HG02840 (cell line): Measurements from ENCODE around the gene SEC16A.
A peak's percentile ranks its signal among the peaks of the same experiment; 100 is the strongest.

Source experiments
- ATAC-seq: cut with Tn5 transposase; IDR thresholded peaks from one replicate; pipeline ENCODE4 v1.9.1; 2021; ENCODE audit warnings: mild to moderate bottlenecking, moderate library complexity, moderate number of reproducible peaks; ENCODE audit not compliant: unreplicated experiment, low FRiP score

The SEC16A gene

GRCh38 chr9:136444102-136444501 is 38.7 kb downstream of the SEC16A start:
- no peak for ATAC-seq

DNA sequence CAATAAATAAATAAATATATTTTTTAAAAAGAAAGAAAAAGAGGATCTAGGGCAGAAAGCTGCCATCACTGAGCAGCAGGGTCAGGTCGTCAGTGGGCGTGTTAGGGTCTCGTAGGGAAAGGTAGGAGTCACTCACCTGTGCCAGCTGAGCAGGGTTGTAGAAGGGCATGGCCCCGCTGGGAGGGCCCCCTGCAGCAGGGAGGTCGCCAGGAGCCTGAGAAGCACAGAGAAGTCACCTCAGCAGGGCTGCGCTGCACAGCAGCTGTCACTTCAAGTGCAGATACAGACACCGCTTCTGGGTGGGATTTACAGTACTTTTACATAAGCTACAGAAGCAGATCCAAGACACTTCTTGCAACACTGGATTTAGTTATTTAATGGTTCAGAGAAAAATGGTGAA is 39.2 kb downstream of the SEC16A start:
- ATAC-seq: no peak

- no peak for ATAC-seq
Measured at GRCh38 chr9:136443087-136443486, 39.8 kb downstream of the SEC16A start.

- ATAC-seq: no peak
Measured at GRCh38 chr9:136442265-136442664, 40.6 kb downstream of the SEC16A start.

- no peak for ATAC-seq
Measured at GRCh38 chr9:136441681-136442245, 41.1 kb downstream of the SEC16A start.

DNA sequence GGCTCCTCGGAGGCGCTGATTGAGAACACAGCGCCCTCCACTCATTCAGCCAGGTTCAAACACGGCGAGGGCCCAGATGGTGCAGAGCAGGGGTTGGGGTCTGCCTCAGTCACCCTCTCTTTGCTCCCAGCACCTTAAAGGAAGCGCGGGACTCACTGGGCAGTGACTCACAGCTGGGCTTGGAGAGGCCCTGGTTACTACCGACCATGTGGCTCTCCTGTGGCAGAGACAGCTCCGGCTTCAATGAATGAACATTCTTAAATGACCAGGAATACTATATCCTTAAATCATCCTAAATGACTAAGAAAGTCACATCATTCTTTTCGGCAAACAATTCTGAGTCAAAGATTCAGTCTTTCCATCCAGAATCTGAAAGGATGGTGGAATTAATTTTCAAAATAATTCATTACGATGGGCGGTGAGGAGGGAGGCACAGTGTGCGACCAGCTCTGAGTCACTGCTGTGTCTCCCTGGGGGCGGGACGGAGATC is 41.6 kb downstream of the SEC16A start:
- ATAC-seq: no peak

- ATAC-seq: peak; percentile 56
Measured at GRCh38 chr9:136439481-136440408, 43.1 kb downstream of the SEC16A start, which contains the start of gene INPP5E. Gene INPP5E (minus strand): TSS chr9:136439845. CDS start chr9:136439419, 426 bp downstream.

GRCh38 chr9:136438548-136439480 is 44.0 kb downstream of the SEC16A start:
- ATAC-seq: peak; percentile 56

DNA sequence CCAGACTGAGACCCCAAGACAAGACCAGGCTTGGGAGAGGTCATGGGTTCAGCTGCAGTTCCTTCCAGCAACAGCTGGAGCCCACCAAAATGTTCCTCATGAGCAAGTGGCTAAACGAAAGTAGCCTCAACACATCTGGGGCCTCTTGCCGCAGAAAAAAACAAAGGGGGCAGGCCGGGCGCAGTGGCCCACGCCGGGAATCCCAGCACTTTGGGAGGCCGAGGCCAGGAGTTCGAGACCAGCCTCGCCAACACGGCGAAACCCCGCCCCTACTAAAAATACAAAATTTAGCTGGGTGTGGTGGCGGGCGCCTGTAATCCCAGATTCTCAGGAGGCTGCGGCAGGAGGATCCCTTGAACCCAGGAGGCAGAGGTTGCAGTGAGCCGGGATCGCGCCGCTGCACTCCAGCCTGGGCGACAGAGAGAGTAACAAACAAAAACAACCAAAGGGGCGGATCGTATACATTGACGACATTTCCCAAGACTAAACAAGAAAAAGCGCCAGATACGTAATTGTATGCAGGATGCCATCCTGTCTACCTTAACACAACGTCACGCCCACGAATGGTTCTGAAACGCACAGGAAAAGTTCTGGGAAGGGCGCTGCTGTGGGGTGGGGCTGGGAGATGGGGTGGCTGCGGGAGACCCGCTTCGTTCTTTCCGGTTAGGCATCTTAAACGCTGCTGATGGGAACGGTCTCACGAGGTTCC is 44.8 kb downstream of the SEC16A start:
- no peak for ATAC-seq

- ATAC-seq: no peak
Measured at GRCh38 chr9:136437430-136437829, 45.4 kb downstream of the SEC16A start.

- ATAC-seq: no peak
Measured at GRCh38 chr9:136436055-136436634, 46.7 kb downstream of the SEC16A start.

DNA sequence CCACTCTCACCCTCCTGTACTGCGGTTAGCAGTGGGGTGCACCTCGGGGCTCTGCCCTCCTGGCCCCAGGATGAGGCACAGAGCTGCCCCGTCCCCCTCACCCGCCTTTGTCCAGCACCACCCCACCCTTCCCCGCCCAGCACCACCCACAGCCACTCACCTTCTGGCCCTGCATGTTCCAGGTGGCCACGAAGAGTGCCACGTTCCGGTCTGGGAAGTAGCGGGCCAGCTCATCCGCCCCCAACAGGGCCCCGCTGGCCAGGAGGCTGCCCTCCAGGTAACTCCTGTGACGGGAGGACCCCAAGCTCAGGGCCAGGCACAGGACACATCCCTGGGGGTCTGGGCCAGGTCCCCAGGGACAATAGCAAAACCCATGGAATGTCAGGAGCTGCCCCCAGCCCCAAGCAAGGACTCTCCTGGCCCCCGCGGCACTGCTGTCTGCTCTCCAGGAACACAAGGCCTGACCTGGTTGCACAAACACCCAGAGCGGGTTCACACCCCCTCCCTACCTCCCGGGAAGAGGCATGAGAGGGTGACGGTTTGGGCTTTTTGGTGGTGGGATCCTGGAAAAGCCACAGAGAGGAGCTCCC is 48.2 kb downstream of the SEC16A start:
- no peak for ATAC-seq

DNA sequence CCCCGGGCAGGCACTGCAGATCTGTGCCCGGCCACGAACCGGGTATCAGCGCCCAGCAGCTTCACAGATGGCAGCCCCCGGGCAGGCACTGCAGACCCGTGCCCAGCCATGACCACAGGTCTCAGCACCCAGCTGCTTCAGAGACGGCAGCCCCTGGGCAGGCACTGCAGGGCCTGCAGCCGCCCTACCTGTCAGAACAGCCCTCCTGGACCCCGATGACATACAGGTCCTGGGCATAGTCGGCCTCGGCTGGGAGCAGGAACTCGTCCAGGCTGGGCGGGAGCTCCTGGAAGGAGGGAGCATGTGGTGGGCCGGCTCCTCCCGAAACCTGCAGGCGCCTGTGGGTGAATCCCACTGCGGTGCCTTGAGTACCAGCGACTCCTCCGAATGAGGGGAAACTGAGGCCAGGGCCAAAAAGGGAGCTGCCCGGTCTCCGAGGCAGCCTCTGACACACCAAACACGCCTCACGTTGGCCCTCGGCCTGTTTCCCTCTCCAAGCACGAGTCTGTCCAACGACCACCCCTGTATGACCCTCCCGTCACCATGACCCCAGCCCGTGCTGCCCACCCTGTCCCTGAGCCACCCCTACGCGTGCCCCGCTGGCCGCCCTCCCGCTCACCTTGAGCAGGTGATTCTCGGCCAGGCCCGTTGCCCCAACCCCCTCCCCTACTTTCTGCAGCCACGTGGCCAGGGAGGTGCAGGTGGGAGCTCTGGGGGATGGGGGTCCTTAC is 48.8 kb downstream of the SEC16A start:
- ATAC-seq: no peak

GRCh38 chr9:136433043-136433715 is 49.7 kb downstream of the SEC16A start:
- ATAC-seq: no peak

GRCh38 chr9:136432591-136432990 is 50.2 kb downstream of the SEC16A start:
- ATAC-seq: no peak

GRCh38 chr9:136431782-136432350 is 51.0 kb downstream of the SEC16A start:
- no peak for ATAC-seq

GRCh38 chr9:136430588-136431234 is 52.1 kb downstream of the SEC16A start:
- no peak for ATAC-seq
